Activated CD4-positive, alpha-beta T cell treated with anti-CD3 and anti-CD28 coated beads, Interleukin-2, amount 50 U/mL, for 16 hours (primary cell): ENCODE data around the gene CPLX1.
"Not testable (repeated sequence)": the region's sequence is repeated elsewhere in the genome, so short reads cannot be mapped to it uniquely, and the experiment has no call there.

Source experiments
- DNase-seq: peaks from one replicate; pipeline ENCODE4 v3.0.0-alpha.2; 2020

Gene CPLX1

DNA sequence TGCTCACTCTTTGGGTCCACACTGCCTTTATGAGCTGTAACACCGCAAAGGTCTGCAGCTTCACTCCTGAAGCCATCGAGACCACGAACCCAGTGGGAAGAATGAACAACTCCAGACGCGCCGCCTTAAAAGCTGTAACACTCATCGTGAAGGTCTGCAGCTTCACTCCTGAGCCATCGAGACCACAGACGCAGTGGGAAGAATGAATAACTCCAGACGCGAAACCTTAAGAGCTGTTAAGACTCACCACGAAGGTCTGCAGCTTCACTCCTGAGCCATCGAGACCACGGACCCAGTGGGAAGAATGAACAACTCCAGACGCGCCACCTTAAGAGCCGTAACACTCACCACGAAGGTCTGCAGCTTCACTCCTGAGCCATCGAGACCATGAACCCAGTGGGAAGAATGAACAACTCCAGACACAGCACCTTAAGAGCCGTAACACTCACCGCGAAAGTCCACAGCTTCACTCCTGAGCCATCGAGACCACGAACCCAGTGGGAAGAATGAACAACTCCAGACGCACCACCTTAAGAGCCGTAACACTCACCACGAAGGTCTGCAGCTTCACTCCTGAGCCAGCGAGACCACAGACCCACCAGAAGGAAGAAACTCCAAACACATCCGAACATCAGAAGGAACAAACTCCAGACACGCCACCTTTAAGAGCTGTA lies 51.4 kb downstream of the CPLX1 start:
- not testable (repeated sequence) for DNase-seq

DNA sequence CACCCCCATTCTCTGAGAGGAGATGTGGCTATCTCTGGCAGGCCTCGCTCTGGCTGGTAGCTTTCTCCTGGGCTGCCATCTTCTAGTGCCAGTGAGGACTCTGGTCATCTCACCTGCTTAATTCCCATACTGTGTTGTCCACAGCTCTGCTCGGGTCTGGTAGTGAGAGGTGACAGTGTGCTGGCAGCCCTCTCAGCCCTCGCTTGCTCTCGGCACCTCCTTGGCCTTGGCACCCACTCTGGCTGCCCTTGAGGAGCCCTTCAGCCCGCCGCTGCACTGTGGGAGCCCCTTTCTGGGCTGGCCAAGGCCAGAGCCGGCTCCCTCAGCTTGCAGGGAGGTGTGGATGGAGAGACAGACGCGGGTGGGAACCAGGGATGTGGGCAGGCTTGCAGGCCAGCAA lies 52.7 kb downstream of the CPLX1 start:
- DNase-seq = no peak

DNA sequence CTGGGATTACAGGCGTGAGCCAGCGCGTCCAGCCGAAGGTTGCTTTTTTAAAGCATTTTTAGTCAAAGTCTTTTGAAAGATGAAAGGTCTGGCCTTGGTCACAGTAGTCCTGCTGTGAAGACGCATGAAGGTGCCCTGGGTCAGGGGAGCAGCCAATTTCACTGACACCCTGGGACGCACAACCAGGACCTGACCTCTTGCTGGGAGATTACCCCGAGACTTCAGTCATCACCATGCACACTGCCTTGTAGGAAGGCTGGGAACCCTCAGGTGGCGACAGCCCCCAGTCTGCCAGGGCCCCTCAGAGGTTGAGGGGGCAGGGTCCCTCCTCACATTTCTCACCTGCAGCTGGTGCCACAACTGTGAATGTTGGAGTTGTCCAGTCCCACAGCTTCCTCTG lies 53.2 kb downstream of the CPLX1 start:
- no peak for DNase-seq

DNA sequence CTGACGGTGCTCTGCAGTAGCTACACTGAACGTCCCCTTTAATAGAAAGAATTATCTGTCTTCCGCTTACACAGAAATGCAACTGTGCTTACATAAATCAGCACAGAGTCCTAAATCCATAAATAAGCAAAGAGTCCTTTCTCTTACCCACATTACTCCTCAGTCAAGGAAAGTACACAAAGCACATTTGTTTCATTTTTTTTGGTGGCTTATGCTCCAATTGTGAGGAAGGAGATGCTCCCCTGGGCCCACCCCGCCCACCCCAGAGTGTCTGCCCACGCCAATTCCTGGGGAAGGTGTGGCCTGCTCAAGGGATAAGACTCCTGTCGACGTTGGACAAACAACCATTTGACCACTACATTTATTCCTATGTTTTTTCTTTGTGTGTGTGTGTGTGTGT lies 53.8 kb downstream of the CPLX1 start:
- no peak for DNase-seq

DNA sequence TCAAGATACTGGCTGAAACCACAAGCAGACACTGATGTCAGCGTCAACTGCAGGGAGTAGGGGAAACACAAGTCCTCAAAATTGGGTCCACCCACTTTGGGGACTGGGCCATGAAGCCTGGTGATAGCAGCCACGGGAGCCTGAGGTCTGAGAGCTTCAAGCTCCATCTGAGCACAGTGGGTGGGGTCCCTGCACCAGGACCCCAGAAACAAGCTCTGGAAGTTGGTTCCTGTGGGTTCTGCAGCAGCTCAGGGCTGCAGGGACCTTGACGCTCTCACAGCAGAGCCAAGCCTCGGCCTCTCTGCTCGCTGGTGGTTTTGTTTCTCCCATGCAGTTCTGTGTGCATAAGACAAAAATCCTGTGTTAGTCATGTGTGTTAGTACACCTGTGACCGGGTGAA lies 54.5 kb downstream of the CPLX1 start:
- DNase-seq = no peak

DNA sequence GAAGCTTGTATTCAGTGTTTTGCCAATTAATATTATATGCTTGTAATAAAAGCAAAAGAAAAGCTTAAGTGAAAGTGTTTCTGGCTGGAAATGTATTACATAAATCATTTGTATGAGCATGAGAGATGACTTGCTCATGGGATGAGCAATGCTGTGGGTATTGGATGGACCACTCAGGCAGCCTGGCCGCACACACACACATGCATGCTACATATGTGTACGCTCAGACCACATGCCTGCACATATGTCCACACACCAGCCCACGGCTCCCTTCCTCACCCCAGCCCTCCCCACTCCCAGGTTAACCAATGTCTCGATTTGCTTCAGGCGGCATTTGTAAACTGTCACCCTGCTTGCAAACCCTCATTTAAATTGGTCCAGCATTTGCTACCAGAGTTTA lies 55.9 kb downstream of the CPLX1 start:
- DNase-seq = no peak

DNA sequence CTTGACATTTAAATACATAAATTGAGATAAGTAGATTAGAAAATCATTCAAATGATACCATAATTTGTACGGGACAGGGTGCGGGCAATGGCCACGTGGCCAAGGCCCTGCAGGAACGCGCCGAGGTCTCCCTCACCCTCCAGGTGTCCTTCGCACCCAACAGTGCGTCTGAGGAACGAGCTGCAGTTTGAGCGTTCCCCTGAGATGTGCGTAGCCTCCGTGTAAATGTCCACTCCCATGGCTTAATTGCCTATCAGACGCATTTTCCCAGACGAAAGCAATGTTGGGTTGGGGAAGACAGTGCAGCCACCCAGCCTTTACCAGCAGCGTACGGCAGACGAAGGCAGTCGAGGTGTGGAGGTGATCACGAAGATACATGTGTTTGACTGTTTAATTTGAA lies 56.4 kb downstream of the CPLX1 start:
- no peak for DNase-seq

DNA sequence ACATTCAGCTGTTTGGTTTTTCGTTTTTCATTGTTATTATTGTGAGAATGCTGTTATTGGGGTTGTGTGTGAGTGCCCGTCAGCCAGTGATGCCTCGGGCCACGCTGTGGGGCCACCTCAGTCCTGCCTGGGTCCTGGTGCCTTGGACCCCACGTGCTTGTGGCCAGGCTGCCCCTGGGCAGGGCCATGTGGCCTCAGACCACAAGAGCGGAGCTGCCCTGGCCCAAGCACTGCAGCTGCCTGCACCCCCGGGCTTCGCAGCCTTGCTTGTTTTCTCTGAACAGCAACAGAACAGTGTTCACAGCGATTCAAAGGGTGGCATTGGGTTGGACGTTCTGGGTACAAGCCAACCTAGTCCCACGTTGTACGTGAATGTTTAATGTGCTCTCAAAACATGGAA lies 56.9 kb downstream of the CPLX1 start:
- no peak for DNase-seq

DNA sequence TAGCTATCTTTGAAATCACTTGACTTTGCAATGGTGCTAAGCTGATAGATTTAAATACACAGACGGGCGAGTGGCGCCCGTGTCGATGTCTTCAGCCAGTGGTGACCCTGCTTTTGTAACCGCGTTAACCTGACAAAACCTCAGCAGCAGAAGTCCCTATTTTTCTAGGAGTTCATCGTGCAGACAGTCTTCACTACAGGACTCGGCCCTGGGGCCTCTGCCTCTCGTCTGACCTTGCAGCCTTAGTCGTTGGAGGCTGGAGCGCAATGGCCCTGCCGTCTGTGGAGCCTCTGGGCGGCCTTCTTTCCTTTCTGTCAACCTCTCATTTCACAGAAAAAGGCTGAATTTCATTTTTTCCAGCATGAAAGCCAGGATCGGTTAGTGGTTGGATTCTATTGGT lies 57.9 kb downstream of the CPLX1 start:
- DNase-seq = no peak

DNA sequence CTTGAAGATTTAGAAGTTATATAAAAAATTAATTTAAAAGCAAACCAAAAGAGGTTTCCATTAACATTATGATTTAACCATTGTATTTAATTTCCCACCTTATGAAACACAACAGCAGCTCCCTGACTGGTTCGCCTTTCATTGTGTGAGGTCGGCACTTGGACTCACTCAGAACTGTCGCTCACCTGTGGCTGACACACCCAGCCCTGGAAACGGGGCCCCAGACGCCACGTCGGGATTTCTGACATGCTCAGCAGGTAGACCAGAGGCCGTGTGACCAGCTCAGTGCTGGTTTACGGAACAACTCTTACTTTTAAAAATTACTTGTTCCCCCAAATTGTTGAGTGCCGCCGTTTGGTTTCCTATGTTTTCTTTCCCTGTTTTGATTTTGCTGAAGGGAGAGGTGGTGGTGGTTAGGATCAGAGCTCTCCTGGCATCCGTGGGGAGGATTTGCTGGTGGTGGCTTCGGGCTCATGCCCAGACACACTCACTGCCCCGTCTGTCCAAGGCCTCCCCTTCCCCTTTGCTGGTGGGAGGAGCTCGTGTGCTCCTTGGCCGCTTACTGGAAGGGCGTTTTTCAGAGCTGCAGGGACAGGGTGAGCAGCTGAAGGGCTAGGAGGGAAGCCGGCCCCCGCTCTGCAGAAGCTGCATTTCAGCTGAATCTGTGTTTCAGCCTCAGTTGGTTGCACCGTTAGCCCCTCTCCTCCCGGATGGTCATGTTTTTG lies 59.2 kb downstream of the CPLX1 start:
- no peak for DNase-seq

DNA sequence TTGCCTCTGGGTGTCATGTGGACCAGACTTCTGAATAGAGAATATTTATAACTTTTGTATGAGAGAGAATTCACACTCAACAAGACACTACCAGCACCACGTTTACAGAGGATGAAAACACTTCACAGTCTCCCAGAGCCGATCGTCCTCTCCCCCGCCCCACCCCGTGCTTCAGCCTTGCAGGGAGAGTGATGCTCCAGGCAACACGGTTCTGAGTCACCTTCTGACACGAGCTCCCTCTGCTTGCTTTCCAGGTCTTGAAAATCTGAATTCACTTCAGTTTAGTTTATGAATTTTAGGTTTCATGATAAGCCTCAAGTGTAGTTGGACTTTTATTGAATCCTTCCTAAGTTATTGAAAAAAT lies 59.8 kb downstream of the CPLX1 start:
- DNase-seq = no peak

DNA sequence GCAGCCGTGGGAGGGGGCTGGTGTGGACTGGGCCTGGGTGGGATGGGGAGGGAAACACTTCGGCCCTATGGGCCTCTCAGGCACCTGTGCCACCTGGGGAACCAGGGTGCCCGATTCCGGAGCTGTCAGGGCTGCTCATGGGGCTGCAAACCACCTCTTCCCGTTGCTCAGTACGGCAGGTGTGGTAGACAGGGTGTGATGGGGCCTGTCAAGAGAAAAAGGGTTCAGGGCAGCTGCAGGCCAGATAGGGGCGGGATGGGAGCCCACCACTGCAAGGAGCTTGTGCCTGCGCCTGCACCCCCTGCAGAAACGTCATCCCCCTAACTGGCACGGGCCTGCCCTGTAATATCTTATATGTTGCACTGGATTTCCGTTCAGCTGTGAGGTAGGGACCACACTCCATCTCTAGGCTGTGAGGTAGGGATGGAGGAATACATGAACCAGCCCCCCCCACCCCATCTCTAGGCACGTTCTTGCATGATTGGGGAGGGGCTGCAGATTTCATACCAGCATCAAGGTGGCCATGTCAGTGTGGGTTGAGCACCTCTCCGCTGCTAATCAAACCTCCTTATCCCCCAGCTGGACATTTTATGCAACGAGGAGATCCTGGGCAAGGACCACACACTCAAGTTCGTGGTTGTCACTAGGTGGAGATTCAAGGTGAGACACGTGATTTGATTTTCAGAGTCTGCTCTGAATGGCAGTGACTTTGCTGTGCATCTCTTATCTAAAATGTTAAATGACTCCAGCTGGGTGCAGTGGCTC lies 61.3 kb downstream of the CPLX1 start:
- DNase-seq = no peak

DNA sequence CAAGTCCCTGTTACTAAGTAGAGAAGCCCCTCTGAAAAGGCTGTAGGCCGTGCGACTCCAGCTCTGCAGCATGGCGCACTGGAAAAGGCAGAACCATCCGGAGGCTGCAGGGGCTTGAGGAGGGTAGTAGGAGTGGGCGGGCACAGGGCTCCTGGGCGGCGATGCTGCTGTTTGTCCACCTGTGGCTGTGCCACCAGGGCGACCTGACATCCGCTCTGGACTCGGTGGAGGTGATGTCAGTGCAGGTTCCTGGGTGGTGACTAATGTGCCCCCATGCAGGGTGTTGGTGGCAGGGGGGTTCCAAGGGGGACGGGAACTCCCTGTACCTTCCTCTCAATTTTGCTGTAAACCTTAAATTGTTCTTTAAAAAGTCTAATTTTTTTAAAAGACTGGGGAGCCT lies 62.0 kb downstream of the CPLX1 start:
- DNase-seq = no peak

DNA sequence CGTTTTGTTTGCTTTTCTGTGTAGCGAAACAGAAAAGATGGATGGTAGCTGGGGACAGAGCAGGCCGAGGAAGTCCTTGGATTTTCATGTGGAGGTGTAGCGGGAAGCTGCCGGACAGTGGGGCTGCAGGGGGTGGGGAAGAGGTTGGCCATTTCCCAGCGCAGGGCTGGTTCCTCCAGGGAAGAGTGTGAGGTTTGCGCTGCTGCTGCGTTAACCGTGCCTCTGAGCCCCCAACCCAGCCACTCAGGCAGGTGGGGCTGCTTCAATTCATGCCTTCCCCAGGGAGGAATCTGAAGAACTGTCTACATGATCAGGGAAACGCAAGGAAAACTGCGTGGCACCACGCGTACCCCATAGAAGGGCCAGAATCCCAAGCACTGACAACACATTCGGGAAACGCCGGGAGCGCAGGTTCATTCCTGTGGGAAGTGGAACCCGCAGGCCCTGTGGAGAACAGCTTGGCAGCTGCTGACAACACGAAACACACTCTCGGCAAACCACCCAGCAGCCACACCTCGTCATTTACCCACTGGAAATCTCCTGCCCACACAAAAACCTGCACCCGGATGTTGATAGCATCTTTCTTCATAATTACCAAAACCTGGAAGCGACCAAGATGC lies 62.6 kb downstream of the CPLX1 start:
- no peak for DNase-seq

DNA sequence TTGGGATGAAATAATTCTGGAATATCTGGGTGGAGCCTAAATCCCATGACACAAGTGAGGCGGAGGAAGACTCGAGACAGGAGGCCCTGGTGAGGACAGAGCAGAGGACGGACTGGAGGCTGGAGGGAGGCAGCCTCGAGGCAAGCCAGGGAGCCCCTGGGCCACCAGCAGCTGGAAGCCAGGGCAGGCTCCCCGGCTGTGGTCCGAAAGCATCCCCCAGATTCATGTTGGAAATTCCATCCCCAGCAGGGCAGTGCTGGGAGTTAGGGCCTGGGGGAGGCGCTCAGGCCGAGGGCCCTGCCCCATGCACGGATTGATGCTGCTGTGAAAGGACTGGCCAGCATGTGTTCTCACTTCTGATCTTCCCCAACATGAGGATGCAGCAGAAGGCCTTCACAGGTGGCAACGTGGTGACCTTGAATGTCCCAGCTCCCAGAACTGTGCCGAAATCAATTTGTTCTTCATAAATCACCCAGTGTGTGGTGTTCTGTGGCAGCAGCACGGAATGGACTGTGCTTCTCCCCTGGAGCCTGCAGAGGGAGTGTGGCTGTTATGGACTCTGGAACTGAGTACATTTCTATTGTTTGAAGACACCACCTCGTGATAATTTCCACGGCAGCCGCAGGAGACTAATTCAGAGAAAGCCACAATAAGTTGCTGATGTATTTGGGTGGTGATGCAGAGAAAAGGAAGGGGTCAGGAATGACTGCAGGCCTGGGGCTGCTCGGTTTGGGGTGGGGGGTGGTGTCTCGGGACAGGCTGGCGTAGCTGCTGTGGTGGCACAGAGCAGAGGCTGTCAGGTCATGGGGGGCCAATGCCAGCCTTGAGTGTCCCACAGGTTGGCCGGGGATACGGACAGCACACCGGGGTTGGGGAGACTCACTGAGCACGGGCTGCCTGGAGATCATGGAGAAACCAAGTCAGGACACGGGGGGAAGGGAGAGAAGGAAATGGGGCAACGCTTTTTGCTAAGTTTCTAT lies 63.4 kb downstream of the CPLX1 start:
- no peak for DNase-seq

DNA sequence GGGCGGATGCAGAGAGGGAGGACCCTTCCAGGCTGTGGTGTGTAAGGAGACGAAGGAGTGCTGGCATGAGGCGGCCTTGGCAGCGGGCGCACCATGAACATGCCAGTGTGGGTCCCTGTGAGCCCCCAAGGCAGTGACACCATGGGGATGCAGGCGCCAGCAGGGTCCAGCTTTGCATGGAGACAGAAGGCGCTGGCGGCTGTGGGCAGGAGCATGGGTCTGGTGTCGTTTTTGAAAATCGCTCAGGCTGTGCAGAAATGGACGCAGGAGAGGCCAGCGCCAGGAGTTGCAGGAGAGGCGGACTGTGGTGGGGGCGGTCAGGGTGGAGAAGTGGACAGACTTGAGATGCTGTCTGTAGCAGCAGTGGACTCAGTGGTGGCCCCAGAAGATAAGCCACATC lies 64.2 kb downstream of the CPLX1 start:
- no peak for DNase-seq

DNA sequence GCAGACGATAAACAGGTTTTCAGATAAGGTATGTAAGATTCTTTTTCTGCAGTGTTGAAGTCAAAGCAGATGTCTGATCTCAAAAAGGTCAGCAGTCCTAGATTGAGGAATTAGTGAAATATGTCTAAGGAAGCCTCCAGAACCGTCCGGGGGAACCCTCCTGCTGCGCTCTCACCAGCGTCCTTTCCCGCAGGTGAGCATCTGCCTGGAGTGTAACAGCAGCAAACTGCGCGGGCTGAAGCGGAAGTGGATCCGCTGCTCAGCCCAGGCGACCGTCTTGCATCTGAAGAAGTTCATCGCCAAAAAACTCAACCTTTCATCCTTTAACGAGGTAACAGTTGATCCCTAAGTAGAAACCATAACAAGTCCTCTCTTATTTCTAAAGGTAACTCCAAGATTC lies 64.8 kb downstream of the CPLX1 start:
- DNase-seq = no peak

DNA sequence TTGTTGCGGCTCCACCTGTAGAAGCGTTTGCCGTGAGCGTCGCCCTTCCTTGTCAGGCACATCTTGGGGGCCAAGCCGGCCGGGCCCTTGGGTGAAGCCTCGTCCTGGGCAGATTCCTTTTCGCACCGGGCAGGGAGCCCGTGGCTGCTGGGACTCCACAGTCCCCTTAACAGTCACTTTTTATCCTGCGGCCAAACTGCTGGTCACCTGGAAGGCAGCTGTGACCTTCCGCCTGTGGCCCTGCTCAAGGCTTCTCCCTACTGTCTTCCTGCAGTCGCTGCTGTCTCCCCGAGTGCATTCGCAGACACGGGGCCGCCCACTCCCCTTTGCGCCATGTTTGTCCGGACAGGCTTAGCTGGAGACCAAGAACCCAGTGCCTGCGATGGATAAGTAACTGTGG lies 65.3 kb downstream of the CPLX1 start:
- DNase-seq = no peak

DNA sequence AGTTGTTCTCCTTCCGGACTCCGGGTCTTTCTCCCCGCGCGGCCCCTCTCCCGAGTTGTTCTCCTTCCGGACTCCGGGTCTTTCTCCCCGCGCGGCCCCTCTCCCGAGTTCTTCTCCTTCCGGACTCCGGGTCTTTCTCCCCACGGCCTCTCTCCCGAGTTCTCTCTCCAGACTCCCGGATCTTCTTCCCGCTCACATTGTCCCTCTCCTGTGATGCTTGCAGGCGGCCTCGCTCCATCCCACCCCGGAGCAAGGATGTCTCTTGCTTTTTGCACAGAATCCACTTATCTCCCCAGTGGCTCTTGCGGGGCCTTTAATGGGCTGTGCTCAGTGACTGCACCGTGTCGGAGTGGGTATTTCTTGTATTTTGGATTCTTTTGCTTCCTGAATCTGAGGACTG lies 66.1 kb downstream of the CPLX1 start:
- not testable (repeated sequence) for DNase-seq

DNA sequence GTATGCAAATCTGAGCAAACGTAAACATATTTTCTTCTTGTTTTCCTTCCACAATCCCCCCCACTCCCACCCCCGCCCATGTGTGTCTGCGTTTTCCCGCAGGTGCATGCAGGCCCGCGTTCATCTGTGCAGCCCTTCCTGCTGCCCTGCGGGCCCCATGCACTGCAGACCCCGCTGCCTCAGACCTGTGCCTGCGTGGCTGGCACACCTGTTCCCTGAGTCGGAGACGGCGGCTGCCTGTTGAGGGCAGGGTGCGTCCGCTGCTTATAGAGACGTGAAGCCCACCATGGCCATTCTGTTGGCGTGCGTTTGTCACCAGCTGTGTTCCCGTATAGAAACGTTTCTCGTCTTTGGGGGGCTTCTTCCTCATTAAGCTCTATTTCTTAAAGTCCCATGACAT lies 68.8 kb downstream of the CPLX1 start:
- no peak for DNase-seq

DNA sequence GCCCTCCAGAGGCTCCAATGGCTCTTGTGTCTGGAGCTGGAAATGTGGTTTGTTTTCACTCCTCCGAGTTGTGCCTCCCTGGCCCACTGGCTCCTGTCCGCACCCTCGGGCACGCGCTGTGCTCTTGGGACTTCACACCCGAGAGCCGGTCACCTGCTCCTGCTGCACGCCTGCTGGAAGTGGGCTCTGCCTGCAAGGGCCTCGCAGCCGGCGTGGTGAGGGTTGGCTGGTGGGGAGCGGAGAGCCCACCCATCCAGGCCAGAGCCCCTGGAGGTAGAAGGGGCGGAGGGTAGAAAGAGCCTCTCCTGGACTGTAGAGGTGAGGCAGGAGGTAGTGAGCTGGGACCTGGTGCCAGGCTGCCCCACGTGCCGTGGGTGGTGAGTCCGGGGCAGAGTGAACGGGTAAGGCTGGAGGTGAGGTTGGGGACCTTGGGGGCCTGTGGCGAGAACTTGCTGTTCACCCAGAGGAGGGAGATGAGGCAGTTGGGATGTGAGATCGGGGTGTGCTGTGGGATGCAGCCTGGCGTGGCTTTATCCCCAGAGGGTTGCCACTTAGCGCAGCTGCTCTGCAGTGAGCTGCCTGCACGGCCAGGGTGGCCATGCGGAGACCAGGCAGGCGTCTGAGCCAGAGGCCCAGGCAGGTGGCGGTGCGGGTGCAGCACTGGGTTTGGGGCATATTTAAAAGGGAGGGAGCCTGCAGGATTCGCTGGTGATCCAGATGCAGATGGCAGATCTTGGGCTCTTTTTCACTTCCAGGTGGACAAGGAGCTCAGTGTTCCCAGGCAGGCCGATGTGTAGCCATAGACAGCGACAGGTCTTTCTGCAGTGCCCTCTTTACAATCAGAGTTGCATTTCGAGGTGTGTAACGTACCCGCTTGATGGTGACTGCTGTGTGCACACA lies 71.5 kb downstream of the CPLX1 start:
- DNase-seq = no peak
